Astrocyte (in vitro differentiated cells and primary cell): Measurements from ENCODE around the gene PTPRT. TPM values are rescaled to one million over a fixed set of nuclear protein-coding genes. Genes with fewer than 3 reads are reported as not detected.

ENCODE experiments used
- DNase-seq: peaks from one replicate; pipeline ENCODE4 v3.0.0-alpha.2; 2010; ENCODE audit warnings: low read depth
- FAIRE-seq: peaks from 2 replicates; lab custom pipeline; 2011; peaks lifted over from hg19 to GRCh38; lab: Jason Lieb, UNC
- H2AFZ ChIP-seq: 2 replicates; pipeline ENCODE4 v1.6.0; 2012; ENCODE audit warnings: low read depth, low read length, inconsistent platforms
- H3K27ac ChIP-seq: 2 replicates; pipeline ENCODE4 v1.5.1; 2011; ENCODE audit warnings: low read depth, low read length, inconsistent platforms
- H3K27me3 ChIP-seq: 2 replicates; pipeline ENCODE4 v1.6.0; 2011; ENCODE audit warnings: low read length, inconsistent platforms; ENCODE audit not compliant: insufficient read depth
- H3K36me3 ChIP-seq: 2 replicates; pipeline ENCODE4 v1.5.1; 2011; ENCODE audit warnings: low read length, inconsistent platforms; ENCODE audit not compliant: insufficient read depth
- H3K4me1 ChIP-seq: 2 replicates; pipeline ENCODE4 v1.5.1; 2011; ENCODE audit warnings: low read length, inconsistent platforms; ENCODE audit not compliant: insufficient read depth
- H3K4me2 ChIP-seq: 2 replicates; pipeline ENCODE4 v1.6.0; 2012; ENCODE audit warnings: low read length, inconsistent platforms
- H3K4me3 ChIP-seq: 2 replicates; pipeline ENCODE4 v1.5.1; 2011; ENCODE audit warnings: low read depth, mild to moderate bottlenecking, low read length, inconsistent platforms; ENCODE audit not compliant: insufficient read depth
- H3K79me2 ChIP-seq: 2 replicates; pipeline ENCODE4 v1.6.0; 2012; ENCODE audit warnings: mild to moderate bottlenecking, low read length, inconsistent platforms; ENCODE audit not compliant: insufficient read depth
- H3K9ac ChIP-seq: 2 replicates; pipeline ENCODE4 v1.6.0; 2012; ENCODE audit warnings: mild to moderate bottlenecking, low read length, inconsistent platforms
- H3K9me3 ChIP-seq: 2 replicates; pipeline ENCODE4 v1.5.1; 2012; ENCODE audit warnings: low read depth, mild to moderate bottlenecking, low read length, inconsistent platforms; ENCODE audit not compliant: insufficient read depth
- H4K20me1 ChIP-seq: 2 replicates; pipeline ENCODE4 v1.6.0; 2012; ENCODE audit warnings: low read length, inconsistent platforms; ENCODE audit not compliant: insufficient read depth
- H3K27ac Mint-ChIP-seq: one replicate; pipeline ENCODE4 v1.8.0; 2021; ENCODE audit warnings: mild to moderate bottlenecking, mixed read lengths; ENCODE audit not compliant: unreplicated experiment
- H3K27me3 Mint-ChIP-seq: one replicate; pipeline ENCODE4 v1.8.0; 2021; ENCODE audit warnings: low read depth, mixed read lengths; ENCODE audit not compliant: unreplicated experiment
- H3K36me3 Mint-ChIP-seq: one replicate; pipeline ENCODE4 v1.8.0; 2021; ENCODE audit warnings: low read depth, mixed read lengths; ENCODE audit not compliant: unreplicated experiment
- H3K4me1 Mint-ChIP-seq: one replicate; pipeline ENCODE4 v1.8.0; 2021; ENCODE audit warnings: low read depth, mixed read lengths; ENCODE audit not compliant: unreplicated experiment
- H3K4me3 Mint-ChIP-seq: one replicate; pipeline ENCODE4 v1.8.0; 2021; ENCODE audit warnings: mild to moderate bottlenecking, moderate library complexity, mixed read lengths; ENCODE audit not compliant: unreplicated experiment
- H3K9me3 Mint-ChIP-seq: one replicate; pipeline ENCODE4 v1.8.0; 2021; ENCODE audit warnings: mild to moderate bottlenecking, mixed read lengths; ENCODE audit not compliant: unreplicated experiment
- CTCF ChIP-seq: IDR thresholded peaks from 2 replicates; pipeline ENCODE4 v1.5.1; 2011; ENCODE audit warnings: low read depth, mild to moderate bottlenecking, inconsistent platforms, low read length, moderate library complexity; ENCODE audit not compliant: insufficient read depth
- EZH2 ChIP-seq: IDR thresholded peaks from 2 replicates; pipeline ENCODE4 v1.6.1; 2012; ENCODE audit warnings: mild to moderate bottlenecking, low read length, inconsistent platforms; ENCODE audit not compliant: insufficient read depth
- total RNA-seq: library from RNA; stranded (reverse); gene quantifications from 2 replicates; pipeline ENCODE4 v1.2.1, GENCODE V29; 2021

PTPRT gene
- total RNA-seq, 1 donor from 2014 or later = 0.25 TPM

- no peak overlapping the region for H3K4me2 ChIP-seq
- H2AFZ ChIP-seq = no peak overlapping the region
- no peak overlapping the region for H3K9ac ChIP-seq
- DNase-seq (no peak), FAIRE-seq (no peak)
- H3K4me1 Mint-ChIP-seq = peaks cover 2% of the 10 kb centered on the region
- no peak overlapping the region for H3K4me3 ChIP-seq
- H3K27ac Mint-ChIP-seq = no peak overlapping the region
- no peaks in the 10 kb centered on the region for H4K20me1 ChIP-seq
- H3K4me3 Mint-ChIP-seq = no peak overlapping the region
- no peaks in the 10 kb centered on the region for H3K79me2 ChIP-seq
- no peaks in the 10 kb centered on the region for H3K4me1 ChIP-seq
- no peaks in the 10 kb centered on the region for H3K27me3 ChIP-seq
- no peak overlapping the region for H3K27ac ChIP-seq
- no peaks in the 10 kb centered on the region for H3K36me3 ChIP-seq
- no peaks in the 10 kb centered on the region for H3K9me3 ChIP-seq
- peaks cover 7% of the 10 kb centered on the region for H3K9me3 Mint-ChIP-seq
- H3K27me3 Mint-ChIP-seq = no peaks in the 10 kb centered on the region
- H3K36me3 Mint-ChIP-seq = no peaks in the 10 kb centered on the region
- no peak for TF ChIP-seq EZH2
- no peak for TF ChIP-seq CTCF
Observed at GRCh38 chr20:42742926-42743325, 446.8 kb downstream of the PTPRT start.

GRCh38 chr20:42741906-42742305 lies 447.8 kb downstream of the PTPRT start:
- FAIRE-seq = no peak
- H3K9me3 Mint-ChIP-seq = peaks cover 6% of the 10 kb centered on the region
- no peak overlapping the region for H3K9ac ChIP-seq

More at GRCh38 chr20:42741906-42742305, 447.8 kb downstream of the PTPRT start:
- no peaks in the 10 kb centered on the region for H3K27me3 ChIP-seq
- peaks cover 2% of the 10 kb centered on the region for H3K4me1 Mint-ChIP-seq
- no peak for DNase-seq
- no peaks in the 10 kb centered on the region for H3K4me1 ChIP-seq
- no peaks in the 10 kb centered on the region for H3K79me2 ChIP-seq
- no peak overlapping the region for H3K4me3 ChIP-seq
- no peak overlapping the region for H3K4me2 ChIP-seq
- H3K36me3 ChIP-seq = no peaks in the 10 kb centered on the region
- H3K27ac ChIP-seq = no peak overlapping the region
- no peaks in the 10 kb centered on the region for H4K20me1 ChIP-seq
- no peaks in the 10 kb centered on the region for H3K36me3 Mint-ChIP-seq
- TF ChIP-seq CTCF = no peak
- H3K27me3 Mint-ChIP-seq = no peaks in the 10 kb centered on the region
- no peak overlapping the region for H2AFZ ChIP-seq
- H3K4me3 Mint-ChIP-seq = no peak overlapping the region
- H3K9me3 ChIP-seq = peaks cover 5% of the 10 kb centered on the region
- no peak overlapping the region for H3K27ac Mint-ChIP-seq
